HEK293T (cell line): ENCODE results near the gene PPP1R14C.

Experiments
- CTCF ChIA-PET: fragments of 350-600 bp; formaldehyde crosslinking; extraction: SDS; loops from one replicate; lab custom pipeline; 2021; ENCODE audit warnings: antibody characterized with exemption, inconsistent platforms; lab: Yijun Ruan, JAX
- POLR2A ChIA-PET: fragments of 350-600 bp; formaldehyde crosslinking; extraction: SDS; loops from one replicate; lab custom pipeline; 2020; ENCODE audit warnings: antibody characterized with exemption, inconsistent platforms; lab: Yijun Ruan, JAX
- DNase-seq: peaks from one replicate; pipeline ENCODE4 v3.0.0; 2012; ENCODE audit warnings: mixed read lengths; ENCODE audit errors: extremely low spot score
- ARNT ChIP-seq: fragments of 450-650 bp; IDR thresholded peaks from 2 replicates; pipeline ENCODE4 v1.6.1; 2017; ENCODE audit warnings: mild to moderate bottlenecking
- BHLHE40 ChIP-seq: fragments of 450-650 bp; IDR thresholded peaks from 2 replicates; pipeline ENCODE4 v1.6.1; 2016; ENCODE audit warnings: mild to moderate bottlenecking, moderate library complexity, borderline replicate concordance
- CTBP1 ChIP-seq: fragments of 450-650 bp; IDR thresholded peaks from 2 replicates; pipeline ENCODE4 v1.6.1; 2016; ENCODE audit warnings: borderline replicate concordance
- ELF4 ChIP-seq: fragments of 450-650 bp; IDR thresholded peaks from 2 replicates; pipeline ENCODE4 v1.6.1; 2017; ENCODE audit warnings: antibody characterized with exemption
- FOXA1 ChIP-seq: fragments of 450-650 bp; IDR thresholded peaks from 2 replicates; pipeline ENCODE4 v1.6.1; 2016; ENCODE audit warnings: mild to moderate bottlenecking
- FOXK2 ChIP-seq: fragments of 450-650 bp; IDR thresholded peaks from 2 replicates; pipeline ENCODE4 v1.6.1; 2016; ENCODE audit warnings: mild to moderate bottlenecking
- FOXM1 ChIP-seq: fragments of 450-650 bp; IDR thresholded peaks from 2 replicates; pipeline ENCODE4 v1.6.1; 2017; ENCODE audit warnings: mild to moderate bottlenecking, borderline replicate concordance
- HDGF ChIP-seq: fragments of 450-650 bp; IDR thresholded peaks from 2 replicates; pipeline ENCODE4 v1.6.1; 2017; ENCODE audit warnings: antibody characterized with exemption, borderline replicate concordance
- L3MBTL2 ChIP-seq: fragments of 450-650 bp; conservative IDR thresholded peaks from 2 replicates; pipeline ENCODE4 v1.6.1; 2016; ENCODE audit warnings: mild to moderate bottlenecking
- LEF1 ChIP-seq: fragments of 450-650 bp; IDR thresholded peaks from 2 replicates; pipeline ENCODE4 v1.6.1; 2017; ENCODE audit warnings: mild to moderate bottlenecking, borderline replicate concordance
- NFRKB ChIP-seq: fragments of 450-650 bp; IDR thresholded peaks from 2 replicates; pipeline ENCODE4 v1.6.1; 2016; ENCODE audit warnings: mild to moderate bottlenecking, moderate library complexity
- PKNOX1 ChIP-seq: fragments of 450-650 bp; IDR thresholded peaks from 2 replicates; pipeline ENCODE4 v1.6.1; 2016
- SP1 ChIP-seq: fragments of 450-650 bp; IDR thresholded peaks from 2 replicates; pipeline ENCODE4 v1.6.1; 2017
- SUZ12 ChIP-seq: fragments of 450-650 bp; IDR thresholded peaks from 2 replicates; pipeline ENCODE4 v1.6.1; 2016; ENCODE audit warnings: mild to moderate bottlenecking
- TARDBP ChIP-seq: fragments of 450-650 bp; IDR thresholded peaks from 2 replicates; pipeline ENCODE4 v1.6.1; 2016
- ZNF384 ChIP-seq: fragments of 450-650 bp; IDR thresholded peaks from 2 replicates; pipeline ENCODE4 v1.6.1; 2016

The PPP1R14C gene

DNA sequence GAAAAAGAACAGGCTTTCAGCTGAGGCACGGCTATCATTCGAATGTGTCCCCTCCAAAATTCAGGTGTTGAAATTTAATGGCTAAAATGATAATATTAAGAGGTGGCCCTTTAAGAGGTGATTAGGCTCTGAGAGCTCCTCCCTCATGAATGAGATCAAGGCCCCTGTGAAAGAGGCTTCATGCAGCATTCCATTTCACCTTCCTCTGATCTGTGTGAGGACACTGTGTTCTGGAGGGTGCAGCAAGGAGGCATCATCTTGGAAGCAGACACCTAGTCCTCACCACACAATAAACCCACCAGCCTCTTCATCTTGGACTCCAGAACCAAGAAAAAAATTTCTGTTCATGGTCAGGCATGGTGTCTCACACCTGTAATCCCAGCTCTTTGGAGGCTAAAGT lies 56.4 kb downstream of the PPP1R14C start:
- ChIA-PET CTCF (no interaction called here), POLR2A (no interaction called here)
- TF ChIP-seq CTBP1, result no peak
- no peak for TF ChIP-seq SP1
- TF ChIP-seq FOXM1, result no peak
- TF ChIP-seq PKNOX1, result no peak
- no peak for TF ChIP-seq ELF4
- TF ChIP-seq L3MBTL2, result no peak
- no peak for TF ChIP-seq NFRKB
- TF ChIP-seq TARDBP, result no peak
- no peak for TF ChIP-seq HDGF
- TF ChIP-seq BHLHE40, result no peak
- no peak for TF ChIP-seq ZNF384
- TF ChIP-seq LEF1, result no peak
- TF ChIP-seq FOXK2, result no peak
- no peak for TF ChIP-seq ARNT
- TF ChIP-seq FOXA1, result no peak
- TF ChIP-seq SUZ12, result no peak
- no peak for DNase-seq

DNA sequence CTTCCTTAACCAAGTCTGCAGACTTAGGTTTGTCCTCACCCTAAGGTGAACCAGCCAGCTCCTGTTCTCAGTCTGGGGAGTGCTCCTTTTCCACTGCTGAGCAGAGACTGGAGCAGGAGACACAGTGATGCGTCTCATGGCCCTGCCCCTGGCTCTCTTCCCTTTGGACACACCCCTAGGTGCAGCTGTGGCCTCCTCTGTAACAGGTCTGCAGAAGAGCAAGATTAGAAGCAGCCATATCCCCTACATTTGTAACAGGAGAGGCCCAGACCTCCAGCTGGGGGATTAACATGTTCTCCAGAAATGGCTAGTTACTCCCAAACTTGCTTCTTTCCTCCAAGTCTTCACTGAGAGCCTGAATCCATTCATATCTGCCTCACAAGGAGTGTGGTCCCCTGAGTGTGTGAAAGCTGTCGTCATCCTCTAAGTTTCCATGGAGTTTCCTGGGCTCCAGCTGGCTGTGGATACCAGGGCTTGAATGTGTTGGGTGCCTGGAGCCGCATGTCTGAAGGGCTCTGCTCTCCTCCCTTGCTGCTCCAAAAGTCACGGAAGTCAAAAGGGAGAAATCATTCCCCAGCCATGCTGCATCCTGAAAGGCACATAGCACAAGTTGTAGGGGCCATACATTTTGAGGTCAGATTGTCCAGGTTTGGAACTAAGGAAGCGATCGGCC lies 57.7 kb downstream of the PPP1R14C start:
- no peak for DNase-seq
- CTCF ChIA-PET, result no interaction called here
- no peak for TF ChIP-seq FOXM1
- POLR2A ChIA-PET, result no interaction called here

GRCh38 chr6:150201285-150201684 lies 58.4 kb downstream of the PPP1R14C start:
- ChIA-PET CTCF (no interaction called here), POLR2A (no interaction called here)
- TF ChIP-seq ELF4 (no peak), CTBP1 (no peak), TARDBP (no peak), SP1 (no peak), ZNF384 (no peak), PKNOX1 (no peak), ARNT (no peak), NFRKB (no peak), L3MBTL2 (no peak), HDGF (no peak)
- DNase-seq, result no peak

DNA sequence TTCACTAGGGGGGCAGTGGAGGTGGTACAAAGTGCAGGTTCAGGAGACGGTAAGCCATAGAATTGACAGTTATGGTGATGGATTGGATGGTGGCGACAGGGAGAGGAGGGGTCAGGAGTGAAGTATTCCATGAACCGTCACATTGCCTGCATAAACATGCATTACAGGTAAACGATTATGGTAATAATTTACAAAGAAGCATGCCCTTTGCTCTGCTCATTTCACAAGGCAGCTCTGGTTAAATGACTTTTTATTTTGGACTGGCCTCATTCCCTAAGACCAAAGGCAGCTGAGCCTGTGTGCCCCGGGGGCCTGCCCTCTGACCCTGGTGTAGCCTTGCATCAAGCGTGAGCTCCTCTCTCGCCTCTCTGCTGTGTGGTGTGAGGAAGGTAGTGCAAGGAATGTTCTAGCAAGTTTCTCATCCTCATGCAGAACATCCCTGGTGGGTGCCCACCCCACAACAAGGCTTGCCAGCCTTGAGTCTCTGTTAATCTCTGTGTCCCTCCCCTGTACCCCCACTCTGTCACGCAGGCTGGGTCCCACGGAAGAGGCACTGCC lies 59.0 kb downstream of the PPP1R14C start:
- DNase-seq, result no peak
- ChIA-PET POLR2A (no interaction called here), CTCF (interaction anchor here (1.0 kb wide), 1 partner anchor 11 kb away, joined by 3 read pairs; no protein-coding TSS in a partner anchor)
- TF ChIP-seq FOXA1 (no peak), TARDBP (no peak), CTBP1 (no peak), BHLHE40 (no peak), FOXK2 (no peak), LEF1 (no peak), L3MBTL2 (no peak), PKNOX1 (peak; percentile 82), SP1 (no peak)

DNA sequence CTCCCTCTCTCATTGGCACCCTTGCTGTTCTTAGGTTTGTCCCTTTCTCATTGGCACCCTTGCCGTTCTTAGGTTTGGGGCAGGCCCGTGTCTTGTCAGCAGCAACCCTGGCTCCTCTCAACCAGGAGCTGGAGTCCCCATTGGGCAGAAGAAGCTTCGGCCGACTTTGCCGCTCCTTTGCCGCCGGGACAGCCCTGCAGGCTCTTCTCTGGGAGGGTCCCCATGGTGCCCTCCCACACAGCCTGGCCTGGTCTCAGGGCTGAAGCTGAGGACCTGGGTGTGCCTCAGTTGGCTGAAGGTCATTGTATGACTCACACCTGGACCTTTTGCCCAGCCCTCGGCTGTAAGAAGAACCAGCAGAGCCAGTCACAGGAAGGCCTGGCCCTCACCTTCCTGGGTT lies 59.6 kb downstream of the PPP1R14C start:
- CTCF ChIA-PET, result interaction anchor here (1.0 kb wide), 1 partner anchor 10 kb away, joined by 3 read pairs; no protein-coding TSS in a partner anchor
- no peak for DNase-seq

More for the DNA sequence above, 59.6 kb downstream of the PPP1R14C start:
- TF ChIP-seq ZNF384 (no peak), ELF4 (no peak), LEF1 (no peak), BHLHE40 (no peak), SUZ12 (no peak), FOXA1 (no peak), FOXK2 (no peak), L3MBTL2 (no peak), PKNOX1 (no peak)
- POLR2A ChIA-PET, result no interaction called here
